GM19239 (cell line): Measurements from ENCODE around the gene SH3D19.
"Not testable (repeated sequence)": the region's sequence is repeated elsewhere in the genome, so short reads cannot be mapped to it uniquely, and the experiment has no call there.

Experiments
- DNase-seq: peaks from one replicate; pipeline ENCODE4 v3.0.0; 2011; ENCODE audit warnings: low spot score; ENCODE audit not compliant: insufficient read length
- FAIRE-seq: peaks from 2 replicates; lab custom pipeline; 2011; peaks lifted over from hg19 to GRCh38; lab: Jason Lieb, UNC

Gene SH3D19

DNA sequence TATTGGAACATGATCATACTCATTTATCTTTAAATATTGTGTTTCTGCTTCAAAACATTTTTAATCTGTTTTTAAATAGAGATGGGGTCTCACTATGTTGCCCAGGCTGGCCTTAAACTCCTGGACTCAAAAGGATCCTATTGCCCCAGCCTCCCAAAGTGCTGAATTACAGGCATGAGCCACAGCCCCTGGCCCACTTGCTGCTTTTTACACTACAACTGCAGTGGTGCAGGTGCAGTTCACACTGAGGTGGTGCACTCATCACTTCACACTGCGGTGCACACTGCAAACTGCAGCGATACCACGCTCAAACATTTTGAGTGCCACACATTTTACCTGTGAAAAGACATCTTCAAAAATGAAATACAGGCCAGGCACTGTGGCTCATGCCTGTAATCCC, 215.2 kb downstream of the SH3D19 start:
- FAIRE-seq: no peak

DNA sequence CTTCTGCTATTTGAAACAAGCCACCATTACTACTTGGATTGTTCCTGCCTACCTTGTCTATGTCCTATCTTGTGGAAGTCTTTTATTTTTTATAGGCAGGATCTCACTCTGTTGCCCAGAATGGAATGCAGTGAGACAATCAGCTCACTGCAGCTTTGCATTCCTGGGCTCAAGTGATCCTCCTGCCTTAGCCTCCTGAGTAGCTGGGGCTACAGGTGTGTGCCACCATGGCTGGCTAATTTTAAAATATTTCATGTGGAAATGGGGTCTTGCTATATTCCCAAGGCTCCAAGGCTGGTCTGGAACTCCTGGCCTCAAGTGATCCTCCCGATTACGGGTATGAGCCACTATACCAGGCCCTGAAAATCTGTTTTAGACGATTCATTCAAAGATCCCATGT, 218.3 kb downstream of the SH3D19 start:
- DNase-seq: no peak
- FAIRE-seq: no peak

More for the DNA sequence above, 215.2 kb downstream of the SH3D19 start:
- no peak for DNase-seq

DNA sequence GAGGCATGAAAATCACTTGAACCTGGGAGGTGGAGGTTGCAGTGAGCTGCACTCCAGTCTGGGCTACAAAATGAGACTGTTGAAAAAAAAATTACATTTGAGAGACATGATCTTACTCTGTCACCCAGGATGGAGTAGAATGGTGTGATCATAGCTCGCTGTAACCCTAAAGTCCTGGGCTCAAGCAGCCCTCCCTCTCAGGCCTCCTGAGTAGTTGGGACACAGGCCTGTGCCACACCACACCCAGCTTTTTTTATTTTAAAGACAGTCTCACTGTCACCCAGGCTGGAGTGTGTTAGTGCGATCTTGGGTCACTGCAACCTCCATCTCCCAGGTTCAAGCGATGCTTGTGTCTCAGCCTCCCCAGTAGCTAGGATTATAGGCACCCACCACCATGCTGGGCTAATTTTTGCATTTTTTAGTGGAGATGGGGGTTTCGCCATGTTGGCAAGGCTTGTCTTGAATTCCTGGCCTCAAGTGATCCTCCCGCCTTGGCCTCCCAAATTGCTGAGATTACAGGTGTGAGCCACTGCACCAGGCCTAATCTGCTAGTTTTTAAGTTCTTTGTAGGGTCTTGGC, 219.9 kb downstream of the SH3D19 start:
- FAIRE-seq (no peak), DNase-seq (no peak)

DNA sequence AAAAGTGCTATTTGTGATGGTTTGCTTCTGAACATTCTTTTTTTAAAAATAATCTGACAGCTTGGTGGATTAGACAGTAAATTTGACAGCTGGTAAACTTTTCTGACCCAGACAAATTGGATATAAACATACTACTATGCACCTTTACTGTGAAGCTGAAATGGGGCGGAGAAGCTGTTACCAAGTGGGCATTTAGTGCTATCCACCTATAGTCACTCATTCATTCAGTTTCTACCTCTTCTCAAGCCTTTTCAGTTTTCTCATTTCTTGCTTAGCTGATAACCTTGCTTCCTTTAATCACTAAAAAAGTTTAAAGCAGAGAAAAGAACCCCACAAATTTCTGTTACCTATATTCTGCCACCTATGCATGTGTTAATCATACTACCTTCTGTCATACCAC, 220.8 kb downstream of the SH3D19 start:
- FAIRE-seq: no peak
- no peak for DNase-seq

DNA sequence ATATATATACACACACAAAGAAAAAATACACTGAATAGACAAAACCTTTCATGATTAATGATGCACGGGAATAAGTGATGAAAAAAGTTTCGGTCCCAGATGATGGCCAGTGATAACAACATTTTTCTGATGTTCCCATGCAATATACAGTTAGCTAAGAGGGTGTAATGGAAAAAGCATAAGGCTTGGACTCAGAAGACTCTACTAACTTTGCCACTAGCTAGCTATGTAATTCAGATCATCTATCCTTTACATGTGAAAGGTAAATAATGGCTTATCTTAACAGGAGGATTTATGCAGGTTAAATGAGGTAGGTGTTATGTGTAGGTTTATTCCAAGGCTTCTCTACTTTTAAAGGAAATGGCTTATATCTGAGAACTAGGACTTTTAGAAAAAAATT, 221.6 kb downstream of the SH3D19 start:
- FAIRE-seq (no peak), DNase-seq (no peak)

DNA sequence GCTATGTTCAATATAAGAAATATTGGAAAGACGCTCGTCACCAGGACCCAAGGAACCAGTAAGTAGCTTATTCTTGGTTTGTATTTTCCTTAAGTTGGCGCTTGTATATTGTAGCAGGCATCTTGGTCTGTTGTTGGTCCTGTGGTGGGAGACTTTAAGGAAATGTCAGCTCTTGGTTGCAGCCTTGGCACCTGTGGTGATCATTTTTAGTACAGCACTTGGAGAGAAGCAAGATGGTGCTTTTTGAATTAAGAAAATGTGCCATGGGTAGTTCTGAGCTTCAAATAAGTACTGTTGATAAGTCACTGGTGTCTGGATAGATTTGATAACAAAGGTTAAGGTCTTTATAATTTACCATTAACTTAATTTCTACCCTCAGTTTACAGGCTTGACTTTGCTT, 224.9 kb downstream of the SH3D19 start:
- FAIRE-seq (no peak), DNase-seq (no peak)

DNA sequence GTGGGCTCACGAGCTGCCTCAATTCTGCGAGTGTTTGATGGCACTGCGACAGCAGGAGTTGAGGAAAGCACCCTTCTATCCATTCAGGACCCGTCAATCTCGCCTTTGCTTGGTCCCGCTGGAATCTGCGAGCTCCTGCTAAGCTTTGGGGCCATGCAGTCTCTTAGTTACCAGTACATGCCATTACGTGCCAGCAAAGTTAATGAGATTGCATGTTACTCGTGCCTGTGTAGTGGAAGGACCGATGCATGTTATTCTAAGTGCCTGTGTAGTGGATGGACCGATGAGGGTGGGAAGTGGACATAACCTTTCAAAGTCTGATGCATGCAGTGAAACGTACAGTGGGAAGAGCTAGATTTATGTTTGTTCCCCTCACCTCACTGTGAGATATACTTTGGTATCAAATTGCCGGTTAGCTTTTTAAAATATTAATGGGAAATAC, 225.4 kb downstream of the SH3D19 start:
- peak; percentile 31 for FAIRE-seq
- DNase-seq: no peak

DNA sequence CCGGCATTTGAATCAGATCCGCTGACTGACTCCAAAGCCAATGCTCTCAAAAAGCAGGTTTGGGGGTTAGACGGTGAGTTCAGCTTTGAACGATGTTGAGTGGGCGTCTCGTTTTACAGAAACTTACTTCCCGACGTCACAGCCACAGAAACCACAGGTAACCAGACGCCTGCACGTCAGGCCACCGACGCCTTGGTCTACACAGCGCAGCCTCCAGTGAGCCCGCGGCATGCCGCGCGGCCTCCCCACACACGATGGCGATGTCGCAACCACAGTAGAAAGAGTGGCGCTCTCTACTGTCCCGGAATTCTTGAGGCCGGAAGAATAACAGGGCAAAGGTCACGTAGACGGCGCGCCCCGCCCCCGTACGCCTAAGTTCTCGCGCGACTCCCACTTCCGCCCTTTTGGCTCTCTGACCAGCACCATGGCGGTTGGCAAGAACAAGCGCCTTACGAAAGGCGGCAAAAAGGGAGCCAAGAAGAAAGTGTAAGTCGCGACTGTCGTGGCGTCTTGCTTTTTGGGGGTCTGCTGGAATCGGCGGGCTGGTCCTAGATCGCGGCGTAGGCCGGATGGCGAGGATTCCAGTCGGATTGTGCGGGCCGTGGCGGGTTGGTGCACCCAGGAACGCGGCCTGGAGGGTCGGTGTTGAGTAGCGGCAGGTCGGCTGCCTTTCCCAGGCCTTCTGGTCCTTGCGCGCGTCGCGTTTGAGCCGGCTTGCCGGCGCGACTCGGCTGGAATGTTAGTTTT, 226.0 kb downstream of the SH3D19 start, which contains the start of gene RPS3A:
Gene RPS3A (plus strand): TSS at position 400 of the 747 bp plus-strand sequence. CDS start 25 bp downstream, at position 425.
- peak; percentile 74 for DNase-seq
- FAIRE-seq: peak; percentile 98

DNA sequence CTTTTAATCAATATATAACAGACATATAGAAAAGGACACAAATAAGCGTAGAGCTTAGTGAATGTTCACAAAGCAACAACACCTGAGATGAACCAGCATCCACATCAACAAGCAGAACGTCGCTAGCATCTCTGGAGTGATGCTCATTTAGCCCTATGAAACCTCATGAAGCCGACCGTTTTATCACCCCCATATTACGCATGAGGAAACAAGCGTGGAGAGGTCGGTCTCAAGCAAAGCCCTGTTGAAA, 226.5 kb downstream of the SH3D19 start:
- no peak for DNase-seq
- FAIRE-seq: no peak

DNA sequence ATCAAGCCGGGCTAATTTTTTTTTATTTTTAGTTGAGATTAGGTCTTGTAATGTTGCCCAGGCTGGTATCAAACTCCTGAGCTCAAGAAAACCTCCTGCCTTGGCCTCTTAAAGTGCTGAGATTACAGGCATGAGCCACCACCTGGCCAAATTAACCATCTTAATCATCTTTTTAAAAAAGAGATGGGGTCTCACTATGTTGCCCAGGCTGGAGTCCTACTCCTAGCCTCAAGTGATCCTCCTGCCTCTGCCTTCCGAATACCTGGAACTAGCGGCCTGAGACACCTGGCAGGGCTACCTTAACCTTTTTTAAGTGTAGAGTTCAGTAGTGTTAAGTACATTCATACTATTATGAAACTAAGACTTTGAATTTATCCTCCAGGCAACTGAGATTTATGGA, 227.6 kb downstream of the SH3D19 start:
- FAIRE-seq: no peak
- no peak for DNase-seq

DNA sequence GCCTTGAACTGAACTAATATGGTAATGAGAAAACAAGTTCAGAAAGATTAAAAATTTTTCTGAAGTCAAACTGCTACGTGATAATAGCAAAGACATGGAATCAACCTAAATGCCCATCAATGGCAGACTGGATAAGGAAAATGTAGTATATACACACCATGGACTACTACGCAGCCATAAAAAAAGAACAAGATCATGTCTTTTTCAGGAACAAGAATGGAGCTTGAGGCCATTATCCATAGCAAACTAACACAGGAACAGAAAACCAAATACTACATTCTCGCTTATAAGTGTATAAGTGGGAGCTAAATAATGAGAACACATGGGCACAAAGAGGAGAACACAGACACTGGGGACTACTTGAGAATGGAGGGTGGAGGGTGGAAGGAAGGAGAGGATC, 230.3 kb downstream of the SH3D19 start:
- DNase-seq (no peak), FAIRE-seq (no peak)

DNA sequence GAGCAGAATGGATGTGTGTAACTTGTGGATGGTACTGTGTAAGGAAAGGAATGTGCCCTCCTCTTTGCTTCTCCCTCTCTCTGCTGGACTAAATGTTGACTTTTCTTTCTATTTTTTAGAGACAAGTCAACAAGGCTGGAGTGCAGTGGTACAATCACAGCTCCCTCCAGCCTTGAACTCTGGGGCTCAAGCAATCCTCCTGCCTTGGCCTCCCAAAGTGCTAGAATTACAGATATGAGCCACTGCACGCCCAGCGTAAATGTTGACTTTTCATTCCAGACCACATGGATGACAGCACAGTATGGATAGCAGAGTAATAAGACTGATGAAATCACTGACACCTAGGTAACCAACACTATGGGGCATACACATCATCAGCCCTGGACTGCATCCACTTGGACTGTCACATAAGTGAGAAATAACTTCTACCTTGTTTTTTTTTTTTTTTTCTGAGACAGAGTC, 231.1 kb downstream of the SH3D19 start:
- FAIRE-seq (no peak), DNase-seq (no peak)

DNA sequence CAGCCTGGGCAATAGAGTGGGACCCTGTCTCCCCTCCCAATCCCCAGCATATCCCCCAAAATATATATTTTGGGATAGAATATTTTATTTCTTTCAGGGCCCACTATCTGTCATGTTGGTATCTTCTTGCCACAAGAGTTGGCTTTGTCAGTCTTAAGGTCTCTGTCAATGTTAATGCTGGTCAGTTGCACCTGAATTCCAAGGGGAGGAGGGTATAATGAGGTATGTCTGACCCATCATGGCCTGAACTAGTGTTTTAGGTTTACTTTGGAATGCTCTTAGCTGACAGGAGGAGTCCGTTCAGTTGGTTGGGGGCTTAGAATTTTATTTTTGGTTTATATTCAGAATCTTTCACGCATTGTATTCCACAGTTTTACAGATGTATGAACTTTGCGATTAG, 232.2 kb downstream of the SH3D19 start:
- DNase-seq: no peak
- FAIRE-seq: no peak

DNA sequence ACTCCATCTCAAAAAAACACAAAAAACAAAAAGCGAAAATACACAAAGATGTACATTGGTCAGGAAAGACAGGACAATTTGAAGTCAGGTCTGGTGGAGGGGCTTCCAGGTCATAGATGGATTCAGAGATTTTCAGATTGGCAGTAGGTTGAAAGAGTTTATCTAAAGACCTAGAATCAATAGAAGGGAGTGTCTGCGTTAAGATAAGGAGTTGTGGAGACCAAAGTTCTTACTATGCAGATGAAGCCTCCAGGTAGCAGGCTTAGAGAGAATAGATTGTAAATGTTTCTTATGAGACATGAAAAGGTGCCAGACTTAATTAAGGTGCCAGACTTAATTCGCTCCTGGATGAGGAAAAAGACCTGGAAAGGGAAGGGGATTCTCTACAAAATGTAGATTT, 232.9 kb downstream of the SH3D19 start:
- FAIRE-seq (no peak), DNase-seq (no peak)

DNA sequence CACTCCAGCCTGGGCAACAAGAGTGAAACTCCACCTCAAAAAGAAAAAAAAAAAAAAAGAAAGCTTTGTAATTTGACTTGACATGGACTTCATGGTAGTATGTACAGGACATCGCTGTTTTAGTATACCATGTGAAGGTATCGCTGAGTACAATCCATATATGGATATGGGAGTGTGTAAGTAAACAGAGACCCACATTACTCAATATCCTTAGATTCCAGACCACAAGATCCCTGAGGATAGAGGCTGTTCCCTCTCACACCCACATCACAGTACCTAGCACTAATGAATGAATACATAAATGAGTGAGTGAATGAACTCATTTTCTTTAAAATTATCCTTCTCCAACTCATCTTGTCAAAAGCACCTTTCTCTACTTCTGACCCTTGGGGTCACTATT, 234.4 kb downstream of the SH3D19 start:
- FAIRE-seq (no peak), DNase-seq (no peak)

DNA sequence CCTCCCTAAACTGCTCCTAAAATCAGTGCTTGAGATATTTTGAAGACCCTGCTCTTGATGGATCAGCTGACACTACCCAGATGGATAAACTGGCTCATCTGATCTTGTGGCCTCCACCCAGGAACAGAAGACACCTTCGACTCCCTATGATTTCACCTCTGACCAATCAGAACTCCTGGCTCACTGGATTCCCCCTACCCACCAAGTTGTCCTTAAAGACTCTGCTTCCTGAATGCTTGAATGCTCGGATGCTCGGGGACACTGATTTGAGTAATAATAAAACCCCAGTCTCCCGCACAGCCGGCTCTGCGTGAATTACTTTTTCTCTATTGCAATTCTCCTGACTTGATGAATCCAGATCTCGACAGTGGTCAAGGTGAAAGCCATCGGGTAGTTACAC, 237.9 kb downstream of the SH3D19 start:
- no peak for DNase-seq
- FAIRE-seq: no peak

DNA sequence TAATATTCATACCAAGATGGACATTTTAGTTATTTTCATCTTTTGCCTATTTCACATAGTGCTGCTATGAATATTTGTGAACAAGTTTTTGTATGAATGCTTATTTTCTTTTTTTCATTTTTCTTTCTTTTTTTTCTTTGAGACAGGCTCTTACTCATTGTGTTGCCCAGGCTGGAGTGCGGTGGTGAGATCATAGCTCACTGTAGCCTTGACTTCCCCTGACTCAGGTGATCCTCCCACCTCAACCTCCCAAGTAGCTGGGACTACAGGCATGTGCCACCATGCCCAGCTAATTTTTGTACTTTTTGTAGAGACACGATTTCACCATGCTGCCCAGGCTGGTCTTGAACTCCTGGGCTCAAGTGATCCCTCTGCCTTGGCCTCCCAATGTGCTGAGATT, 247.4 kb downstream of the SH3D19 start:
- not testable (repeated sequence) for DNase-seq, FAIRE-seq

DNA sequence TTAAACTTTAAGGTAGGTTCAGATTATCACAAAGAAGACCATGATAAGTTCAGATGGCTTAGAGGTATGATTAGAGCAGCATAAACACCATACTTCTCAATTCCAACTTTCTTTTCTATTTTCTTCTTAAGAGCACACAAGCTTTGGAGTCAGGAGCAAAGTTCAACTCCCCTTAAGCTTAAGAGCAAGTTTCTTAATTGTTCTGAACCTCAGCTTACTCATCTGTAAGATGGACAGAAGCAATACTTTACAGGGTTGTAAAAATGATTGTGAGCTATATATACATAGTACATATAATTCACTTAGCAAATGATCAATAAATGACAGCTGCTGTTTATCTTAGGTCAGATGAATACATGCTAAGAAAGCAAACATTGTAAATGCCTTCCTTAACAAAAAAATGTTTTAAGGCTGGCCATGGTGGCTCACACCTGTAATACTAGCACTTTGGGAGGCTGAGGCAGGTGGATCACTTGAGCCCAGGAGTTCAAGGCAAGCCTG, 250.9 kb downstream of the SH3D19 start:
- FAIRE-seq: no peak
- no peak for DNase-seq
